GM19193 (cell line): ENCODE results near the gene PCDHA3.
"Not testable (repeated sequence)": the region's sequence is repeated elsewhere in the genome, so short reads cannot be mapped to it uniquely, and the experiment has no call there.

Experiments used
- POLR2A ChIP-seq: IDR thresholded peaks from 4 replicates; pipeline ENCODE4 v1.6.1; 2011; ENCODE audit not compliant: insufficient read depth, insufficient read length; ENCODE audit errors: extremely low read depth

The PCDHA3 gene

GRCh38 chr5:140808889-140809291 lies 8.0 kb downstream of the PCDHA3 start:
- no peak for TF ChIP-seq POLR2A

- no peak for TF ChIP-seq POLR2A
Measured at GRCh38 chr5:140821375-140822280, 20.8 kb downstream of the PCDHA3 start, which contains the start of gene PCDHA5. PCDHA5 (plus strand) TSS chr5:140821613.

GRCh38 chr5:140822281-140822629 lies 21.4 kb downstream of the PCDHA3 start:
- TF ChIP-seq POLR2A: no peak

GRCh38 chr5:140823475-140823874 lies 22.6 kb downstream of the PCDHA3 start:
- TF ChIP-seq POLR2A: no peak

GRCh38 chr5:140827704-140828361 lies 27.0 kb downstream of the PCDHA3 start, which contains the start of gene PCDHA6:
PCDHA6 (plus strand) TSS chr5:140827960; CDS start chr5:140828092, 132 bp downstream.
- no peak for TF ChIP-seq POLR2A

- no peak for TF ChIP-seq POLR2A
Measured at GRCh38 chr5:140828362-140828737, 27.5 kb downstream of the PCDHA3 start.

- no peak for TF ChIP-seq POLR2A
Measured at GRCh38 chr5:140833993-140834392, 33.1 kb downstream of the PCDHA3 start, which contains the start of gene PCDHA7. PCDHA7 (plus strand) TSS chr5:140834269; CDS start chr5:140834384, 115 bp downstream.

- TF ChIP-seq POLR2A: no peak
Measured at GRCh38 chr5:140835622-140836510, 35.0 kb downstream of the PCDHA3 start.

- TF ChIP-seq POLR2A: no peak
Measured at GRCh38 chr5:140840978-140841962, 40.4 kb downstream of the PCDHA3 start, which contains the start of gene PCDHA8. PCDHA8 (plus strand) TSS chr5:140841187; CDS start chr5:140841322, 135 bp downstream.

- TF ChIP-seq POLR2A: no peak
Measured at GRCh38 chr5:140842798-140843733, 42.2 kb downstream of the PCDHA3 start.

GRCh38 chr5:140848139-140849102 lies 47.6 kb downstream of the PCDHA3 start, which contains the start of gene PCDHA9:
PCDHA9 (plus strand) TSS chr5:140848382; CDS start chr5:140848496, 114 bp downstream.
- TF ChIP-seq POLR2A: not testable (repeated sequence)
